GM23338 (cell line): ENCODE results near the gene ABCC6. TPM values are rescaled to one million over a fixed set of nuclear protein-coding genes. Genes with fewer than 3 reads are reported as not detected.
A peak's percentile ranks its signal among the peaks of the same experiment; 100 is the strongest.
"Not testable (repeated sequence)": the region's sequence is repeated elsewhere in the genome, so short reads cannot be mapped to it uniquely, and the experiment has no call there.

ENCODE experiments used
- ATAC-seq: fragments of 200-7000 bp; cut with Tn5 transposase; 3 replicates; pipeline ENCODE4 v1.9.1; 2020
- DNase-seq: peaks from one replicate; pipeline ENCODE4 v3.0.0-alpha.2; 2015; ENCODE audit warnings: low spot score
- H2AFZ ChIP-seq: fragments of 200-600 bp; sonication (generic); 2 replicates; pipeline ENCODE4 v1.8.0; 2016; ENCODE audit warnings: antibody characterized with exemption, mild to moderate bottlenecking, moderate library complexity
- H3F3A ChIP-seq: fragments of 200-600 bp; sonication (generic); replicated peaks from 2 replicates; pipeline ENCODE4 v1.8.0; 2017; ENCODE audit warnings: antibody characterized with exemption, mixed run types, low read depth
- H3K27ac ChIP-seq: fragments of 200-600 bp; sonication (generic); 2 replicates; pipeline ENCODE4 v1.6.1; 2016; ENCODE audit warnings: low read depth
- H3K27me3 ChIP-seq: fragments of 200-600 bp; sonication (generic); 2 replicates; pipeline ENCODE4 v1.8.0; 2016; ENCODE audit warnings: mild to moderate bottlenecking, mixed run types, moderate library complexity; ENCODE audit not compliant: insufficient read depth
- H3K36me3 ChIP-seq: fragments of 200-600 bp; sonication (generic); 2 replicates; pipeline ENCODE4 v1.8.0; 2016; ENCODE audit warnings: mild to moderate bottlenecking; ENCODE audit not compliant: insufficient read depth
- H3K4me1 ChIP-seq: fragments of 200-600 bp; sonication (generic); 2 replicates; pipeline ENCODE4 v1.8.0; 2016; ENCODE audit warnings: mild to moderate bottlenecking, moderate library complexity; ENCODE audit not compliant: insufficient read depth
- H3K4me2 ChIP-seq: fragments of 200-600 bp; sonication (generic); 2 replicates; pipeline ENCODE4 v1.7.1; 2017; ENCODE audit warnings: mixed run types
- H3K4me3 ChIP-seq: fragments of 200-600 bp; sonication (generic); 2 replicates; pipeline ENCODE4 v1.6.1; 2016; ENCODE audit warnings: mixed run types
- H3K79me2 ChIP-seq: fragments of 200-600 bp; sonication (generic); replicated peaks from 2 replicates; pipeline ENCODE4 v1.8.0; 2017; ENCODE audit warnings: mild to moderate bottlenecking; ENCODE audit not compliant: insufficient read depth
- H3K9me2 ChIP-seq: fragments of 200-600 bp; sonication (generic); 2 replicates; pipeline ENCODE4 v1.8.0; 2017; ENCODE audit not compliant: insufficient read depth
- H4K20me1 ChIP-seq: fragments of 200-600 bp; sonication (generic); replicated peaks from 2 replicates; pipeline ENCODE4 v1.8.0; 2017; ENCODE audit warnings: mild to moderate bottlenecking; ENCODE audit not compliant: insufficient read depth
- H3K27ac Mint-ChIP-seq: 2 replicates; pipeline ENCODE4 v1.8.0; 2020; ENCODE audit warnings: inconsistent platforms, mild to moderate bottlenecking, moderate library complexity, mixed read lengths
- H3K27me3 Mint-ChIP-seq: 3 replicates; pipeline ENCODE4 v1.8.0; 2022; ENCODE audit warnings: low read depth, mild to moderate bottlenecking, moderate library complexity, mixed read lengths, inconsistent platforms; ENCODE audit not compliant: insufficient read depth, poor library complexity
- H3K36me3 Mint-ChIP-seq: 3 replicates; pipeline ENCODE4 v1.8.0; 2021; ENCODE audit warnings: low read depth, mild to moderate bottlenecking, inconsistent platforms, moderate library complexity, mixed read lengths
- H3K4me1 Mint-ChIP-seq: 3 replicates; pipeline ENCODE4 v1.8.0; 2020; ENCODE audit warnings: mild to moderate bottlenecking, inconsistent platforms, mixed read lengths
- H3K4me3 Mint-ChIP-seq: 3 replicates; pipeline ENCODE4 v1.8.0; 2021; ENCODE audit warnings: moderate library complexity, mild to moderate bottlenecking, inconsistent platforms, mixed read lengths
- H3K9me3 Mint-ChIP-seq: 3 replicates; pipeline ENCODE4 v1.8.0; 2020; ENCODE audit warnings: moderate library complexity, mild to moderate bottlenecking, inconsistent platforms, mixed read lengths
- long read RNA-seq: library from polyadenylated mRNA; unstranded; transcript quantifications from one replicate; pipeline ENCODE4 v2.0.0, GENCODE V29; 2020; ENCODE audit not compliant: unreplicated experiment
- polyA plus RNA-seq: library from polyadenylated mRNA; unstranded; fragments of >200 nt; fragmentation: Nextera tagmentation; extraction: Ambion mirVana; gene quantifications from 2 replicates; pipeline ENCODE4 v1.2.1, GENCODE V29; 2016
- total RNA-seq: library from RNA; depleted of rRNA; stranded (reverse); fragments of >200 nt; shearing (Covaris generic); gene quantifications from 2 replicates; pipeline ENCODE4 v1.2.3, GENCODE V29; 2014; rRNA removed

Gene ABCC6
- total RNA-seq (0.16 and 0.73 TPM in 2 replicates), polyA plus RNA-seq (1.4 and 2.8 TPM in 2 replicates)
- long read RNA-seq, result 0 reads

DNA sequence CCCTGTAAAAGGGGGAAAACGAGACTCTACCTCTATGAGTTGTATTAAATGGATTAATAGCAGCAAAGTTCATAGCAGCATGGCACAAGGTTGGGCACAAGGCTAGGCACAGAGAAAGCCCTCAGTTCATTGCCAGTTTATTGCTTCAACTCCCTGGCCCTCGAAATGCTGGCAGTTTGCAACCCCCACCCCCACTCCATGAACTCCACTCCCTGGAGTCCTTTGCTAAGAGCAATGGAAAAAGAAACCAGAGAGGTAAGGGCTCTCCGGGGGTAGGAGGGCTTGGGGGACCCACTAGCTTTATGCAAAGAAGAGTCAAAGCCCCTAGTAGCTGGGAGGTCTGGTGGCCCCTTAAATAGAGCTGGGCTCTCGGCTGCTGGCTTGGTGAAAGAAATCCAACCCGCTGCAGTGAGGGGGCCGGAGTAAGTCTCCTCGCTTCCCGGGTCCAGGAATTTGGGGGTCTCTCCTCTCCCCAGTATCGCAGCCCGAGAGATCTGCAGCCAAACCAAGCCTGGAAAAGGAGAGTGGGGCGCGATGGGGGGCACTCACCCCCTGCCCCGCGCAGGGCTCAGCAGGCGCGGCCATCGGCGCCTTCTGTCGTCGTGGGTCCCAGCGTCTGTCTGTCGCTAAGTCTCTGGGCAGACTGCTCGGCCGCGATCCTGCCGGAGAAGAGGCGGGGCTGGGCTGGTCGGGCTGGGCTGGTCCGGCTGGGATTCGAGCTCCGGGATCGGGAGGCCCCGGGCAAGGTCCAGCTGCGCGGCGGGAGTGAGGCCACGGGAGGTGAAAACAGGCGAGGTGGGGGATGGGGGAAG, at the start of gene ABCC6:
Gene ABCC6, minus strand, starts transcription at position 645 of the 812 bp plus-strand sequence. Its CDS starts 60 bp downstream, at position 585.
- not testable (repeated sequence) for H3K4me1 Mint-ChIP-seq, DNase-seq, H3K27ac ChIP-seq, H3K9me2 ChIP-seq, H3K36me3 ChIP-seq, H3K27me3 ChIP-seq, H3K79me2 ChIP-seq, H4K20me1 ChIP-seq, H2AFZ ChIP-seq, H3K36me3 Mint-ChIP-seq, H3K4me1 ChIP-seq, H3F3A ChIP-seq, H3K9me3 Mint-ChIP-seq, H3K27ac Mint-ChIP-seq, H3K27me3 Mint-ChIP-seq
- peak; percentile 99 for ATAC-seq
- H3K4me3 Mint-ChIP-seq, result peak within 1 kb of the TSS; percentile 70
- Histone ChIP-seq H3K4me2 (peak within 1 kb of the TSS; percentile 74), H3K4me3 (peak within 1 kb of the TSS; percentile 52)

DNA sequence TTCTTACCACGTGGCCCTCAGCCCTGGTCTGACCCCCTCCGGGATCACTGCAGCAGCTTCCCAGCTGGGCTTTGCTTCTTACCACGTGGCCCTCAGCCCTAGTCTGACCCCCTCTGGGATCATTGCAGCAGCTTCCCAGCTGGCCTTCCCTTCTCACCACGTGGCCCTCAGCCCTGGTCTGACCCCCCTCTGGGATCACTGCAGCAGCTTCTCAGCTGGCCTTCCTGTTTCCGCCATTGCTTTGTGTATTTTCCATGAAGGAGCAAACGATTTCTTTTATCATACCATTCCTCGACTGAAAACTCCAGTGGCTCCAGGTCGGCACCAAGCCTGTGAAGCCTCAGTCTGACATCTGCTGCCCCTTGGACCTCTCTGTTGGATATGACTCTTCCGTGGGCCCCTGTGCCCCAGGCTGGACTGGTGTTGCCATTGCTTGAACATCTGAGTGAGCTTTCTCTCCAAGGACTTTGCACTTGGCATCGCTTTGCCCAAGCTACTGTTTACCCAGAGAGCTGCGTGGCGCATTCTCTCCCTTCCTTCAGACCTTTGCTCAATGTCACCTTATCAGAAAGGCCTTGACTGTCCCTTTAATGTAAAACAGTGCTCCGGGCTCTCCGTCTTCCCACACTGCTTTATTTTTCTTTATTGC, 49.4 kb upstream of the ABCC6 start:
- H3F3A ChIP-seq, H3K4me1 ChIP-seq, H3K27ac Mint-ChIP-seq, H3K4me1 Mint-ChIP-seq, H3K9me3 Mint-ChIP-seq, H3K9me2 ChIP-seq, DNase-seq, H3K27ac ChIP-seq, H3K27me3 ChIP-seq, H3K79me2 ChIP-seq, ATAC-seq, H3K4me3 Mint-ChIP-seq, H3K4me3 ChIP-seq, H3K36me3 ChIP-seq, H3K27me3 Mint-ChIP-seq, H2AFZ ChIP-seq, H3K4me2 ChIP-seq, H4K20me1 ChIP-seq: not testable (repeated sequence)
- H3K36me3 Mint-ChIP-seq, result peaks cover 12% of the 10 kb centered on the region; the same call in 2 of the 3 replicates

DNA sequence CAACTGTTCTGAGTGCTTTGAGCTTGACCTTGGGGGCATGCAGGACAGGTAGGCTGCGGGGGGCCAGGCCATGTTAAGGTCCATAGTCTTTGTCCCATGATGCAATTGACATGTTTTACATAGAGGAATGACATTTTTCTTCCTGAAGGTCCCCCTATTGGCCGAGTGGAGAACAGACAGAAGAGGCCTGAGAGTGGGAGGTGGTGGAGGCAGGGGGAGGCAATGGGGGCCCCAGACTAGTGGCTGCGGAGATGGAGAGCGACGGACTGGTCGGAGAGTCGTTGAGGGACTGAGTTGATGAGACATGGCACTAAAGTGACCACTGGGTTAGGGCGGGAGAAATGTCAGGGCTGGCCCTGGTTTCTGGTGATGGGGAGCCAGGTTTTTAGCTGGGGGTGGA, 48.4 kb upstream of the ABCC6 start:
- not testable (repeated sequence) for H3K27me3 Mint-ChIP-seq, H3K9me3 Mint-ChIP-seq, H3K4me3 ChIP-seq, H3K27ac ChIP-seq, H2AFZ ChIP-seq, H3K4me2 ChIP-seq, H3K9me2 ChIP-seq, H3K36me3 ChIP-seq, H3K4me1 ChIP-seq, H3K4me3 Mint-ChIP-seq, H3F3A ChIP-seq, H3K79me2 ChIP-seq, H3K27me3 ChIP-seq, H3K27ac Mint-ChIP-seq, DNase-seq, H3K4me1 Mint-ChIP-seq, H4K20me1 ChIP-seq
- peak; percentile 78 for ATAC-seq
- H3K36me3 Mint-ChIP-seq, result peaks cover 15% of the 10 kb centered on the region; the same call in 2 of the 3 replicates

DNA sequence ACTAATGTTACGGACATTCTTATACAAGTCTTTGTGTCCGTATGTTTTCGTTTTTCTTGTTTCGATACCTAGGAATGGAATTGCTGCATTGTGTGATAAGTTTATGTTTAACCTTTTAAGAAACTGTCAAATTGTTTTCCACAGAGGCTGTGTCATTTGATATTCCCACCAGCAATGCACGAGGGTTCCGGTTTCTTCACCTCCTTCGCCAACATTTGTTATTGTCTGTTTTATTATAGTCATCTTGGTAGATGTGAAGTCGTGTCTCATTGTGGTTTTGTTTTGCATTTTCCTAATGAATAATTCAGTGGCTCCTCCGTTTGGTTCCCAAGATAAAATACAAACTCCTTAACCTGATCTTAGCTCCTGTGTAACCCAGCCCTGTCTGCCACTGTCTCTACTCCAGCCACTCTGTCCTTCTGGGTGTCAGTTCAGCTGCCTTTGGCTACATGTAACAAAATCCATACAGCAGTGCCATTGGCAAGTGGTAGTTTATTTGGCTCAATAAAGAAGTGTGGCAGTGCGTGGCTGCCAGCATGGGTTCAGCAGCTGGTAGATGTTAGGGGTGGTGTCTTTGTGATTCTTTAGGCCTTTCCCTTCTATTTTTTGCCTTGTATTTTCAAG, 45.0 kb upstream of the ABCC6 start:
- not testable (repeated sequence) for H3K27me3 Mint-ChIP-seq, H3F3A ChIP-seq, H3K27me3 ChIP-seq, H3K9me3 Mint-ChIP-seq, H4K20me1 ChIP-seq, H3K4me3 ChIP-seq, H2AFZ ChIP-seq, H3K27ac ChIP-seq, H3K4me1 Mint-ChIP-seq, ATAC-seq, H3K79me2 ChIP-seq, H3K27ac Mint-ChIP-seq, H3K36me3 ChIP-seq, H3K4me2 ChIP-seq, H3K9me2 ChIP-seq, DNase-seq, H3K4me3 Mint-ChIP-seq, H3K4me1 ChIP-seq
- H3K36me3 Mint-ChIP-seq, result peaks cover 15% of the 10 kb centered on the region; the same call in 2 of the 3 replicates

DNA sequence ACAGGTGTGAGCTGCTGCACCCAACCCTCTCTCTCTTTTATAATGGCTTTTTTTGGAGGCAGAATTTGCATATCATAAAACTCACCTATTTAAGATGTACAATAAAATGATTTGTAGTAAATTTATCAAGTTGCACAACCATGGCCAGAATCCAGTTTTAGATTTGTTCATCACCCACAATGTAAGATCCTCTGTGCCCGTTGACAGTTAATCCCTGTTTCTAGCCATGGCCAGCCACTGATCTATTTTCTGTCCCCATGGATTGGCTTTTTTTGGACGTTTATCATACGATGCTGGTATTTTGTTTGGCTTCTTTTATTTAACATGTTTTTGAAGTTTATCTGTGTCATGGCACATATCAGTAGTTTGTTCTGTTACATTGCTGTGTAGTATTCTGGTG, 44.4 kb upstream of the ABCC6 start:
- not testable (repeated sequence) for H3K27ac Mint-ChIP-seq, ATAC-seq, H3K79me2 ChIP-seq, H3F3A ChIP-seq, DNase-seq, H3K27me3 Mint-ChIP-seq, H3K4me2 ChIP-seq, H3K27me3 ChIP-seq, H3K4me1 ChIP-seq, H4K20me1 ChIP-seq, H3K36me3 ChIP-seq, H3K9me3 Mint-ChIP-seq, H3K9me2 ChIP-seq, H3K4me3 ChIP-seq, H3K4me3 Mint-ChIP-seq, H2AFZ ChIP-seq, H3K4me1 Mint-ChIP-seq, H3K27ac ChIP-seq
- H3K36me3 Mint-ChIP-seq, result peaks cover 18% of the 10 kb centered on the region; the same call in 2 of the 3 replicates

DNA sequence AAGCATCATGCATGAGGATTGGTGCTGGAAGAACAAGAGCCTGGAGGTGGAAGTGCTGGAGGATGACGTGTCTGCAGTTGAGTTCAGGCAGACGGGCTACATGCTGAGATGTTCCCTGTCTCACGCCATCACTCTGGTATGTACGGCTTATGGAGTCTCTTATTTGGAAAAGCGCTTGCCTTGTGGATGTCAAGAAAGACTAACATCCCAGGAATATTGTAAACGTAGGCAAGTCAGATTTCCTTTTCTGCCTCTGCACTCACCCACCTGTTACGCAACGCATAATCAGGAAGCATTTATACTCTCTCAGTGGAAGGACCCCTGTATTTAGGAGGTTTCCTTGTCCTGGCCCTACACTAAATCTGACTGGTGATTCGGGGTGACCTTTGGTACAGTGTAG, 41.8 kb upstream of the ABCC6 start:
- not testable (repeated sequence) for H2AFZ ChIP-seq, DNase-seq, H3K27ac Mint-ChIP-seq, H3K79me2 ChIP-seq, H3F3A ChIP-seq, H3K4me2 ChIP-seq, H3K9me3 Mint-ChIP-seq, H3K4me1 ChIP-seq, H3K27ac ChIP-seq, H3K36me3 ChIP-seq, H3K27me3 Mint-ChIP-seq, H3K27me3 ChIP-seq, H3K9me2 ChIP-seq, H4K20me1 ChIP-seq, ATAC-seq, H3K4me3 Mint-ChIP-seq, H3K4me3 ChIP-seq, H3K4me1 Mint-ChIP-seq
- H3K36me3 Mint-ChIP-seq, result peaks cover 18% of the 10 kb centered on the region; the same call in 2 of the 3 replicates
